ENCODE data around the gene FBXL16.
A peak's percentile ranks its signal among the peaks of the same experiment; 100 is the strongest.
"Not testable (repeated sequence)": the region's sequence is repeated elsewhere in the genome, so short reads cannot be mapped to it uniquely, and the experiment has no call there.

FBXL16 gene

GRCh38 chr16:709566-710499 lies 4.2 kb upstream of the FBXL16 start:
- no peak for DNase-seq (ENCODE audit: low read depth)

- no peak for DNase-seq (ENCODE audit: low read depth)
Observed at GRCh38 chr16:708959-709358, 3.4 kb upstream of the FBXL16 start.

DNA sequence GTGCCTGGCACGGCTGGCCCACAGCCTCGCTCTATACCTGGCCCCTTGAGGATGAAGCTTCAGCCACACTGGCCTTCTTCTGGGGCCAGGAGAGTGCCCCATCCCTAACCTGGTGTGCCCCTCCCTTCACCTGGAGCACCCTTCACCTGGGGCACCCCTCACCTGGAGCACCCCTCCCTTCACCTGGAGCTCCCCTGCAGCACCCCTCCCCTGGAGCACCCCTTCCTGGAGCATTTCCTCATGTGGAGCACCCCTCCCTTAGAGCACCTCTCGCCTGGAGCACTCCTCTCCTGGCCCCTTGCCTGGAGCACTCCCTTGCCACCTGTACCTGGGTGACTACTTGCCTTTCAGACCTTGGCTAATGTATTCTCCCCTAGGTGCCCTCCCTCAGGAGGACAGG lies 2.4 kb upstream of the FBXL16 start:
- no peak for DNase-seq (ENCODE audit: low read depth)

- no peak for DNase-seq (ENCODE audit: low read depth)
Observed at GRCh38 chr16:707062-707538, 1.5 kb upstream of the FBXL16 start.

DNA sequence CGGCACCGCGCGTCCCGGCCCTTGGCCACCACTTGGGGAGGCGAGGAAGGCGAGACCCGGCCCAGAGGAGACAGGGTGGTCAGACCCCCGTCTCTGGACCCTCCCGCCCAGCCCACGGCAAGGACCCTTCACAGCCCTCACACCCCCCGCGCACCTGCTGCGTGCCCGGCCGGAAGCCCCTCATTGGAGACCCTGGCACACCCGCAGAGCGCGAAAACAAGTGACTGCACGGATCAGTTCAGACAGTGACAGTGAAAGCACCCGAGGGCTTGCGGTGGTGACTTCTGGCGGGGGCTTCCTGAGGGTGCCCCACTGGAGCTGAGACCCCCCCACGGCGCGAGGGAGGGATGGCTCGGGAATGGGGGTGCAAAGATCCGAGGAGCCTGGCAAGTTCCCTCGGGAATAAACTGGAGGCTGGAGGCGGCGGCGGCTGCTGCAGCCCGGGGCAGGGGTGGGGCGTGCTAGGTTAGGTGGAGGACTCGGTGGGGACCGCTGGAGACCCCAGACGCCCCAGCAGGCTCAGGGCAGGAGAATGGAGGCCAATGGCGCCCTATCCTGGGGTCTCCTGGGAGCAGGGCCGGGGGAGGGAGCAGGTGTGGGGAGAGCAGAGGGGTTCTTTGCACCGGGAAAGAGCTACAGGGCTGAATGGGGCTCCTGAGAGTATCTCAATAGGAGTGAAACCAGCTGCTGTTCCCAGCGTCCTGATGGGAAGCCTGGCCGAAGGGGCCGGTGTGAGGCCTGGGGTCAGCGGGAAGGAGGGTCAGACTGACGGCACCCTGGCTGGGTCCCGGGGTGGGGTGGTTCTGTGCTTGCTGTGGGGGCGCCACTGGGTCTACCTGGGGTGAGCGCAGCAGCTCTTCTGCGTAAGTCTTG lies 824 bp upstream of the FBXL16 start:
- DNase-seq (ENCODE audit: low read depth): no peak

DNA sequence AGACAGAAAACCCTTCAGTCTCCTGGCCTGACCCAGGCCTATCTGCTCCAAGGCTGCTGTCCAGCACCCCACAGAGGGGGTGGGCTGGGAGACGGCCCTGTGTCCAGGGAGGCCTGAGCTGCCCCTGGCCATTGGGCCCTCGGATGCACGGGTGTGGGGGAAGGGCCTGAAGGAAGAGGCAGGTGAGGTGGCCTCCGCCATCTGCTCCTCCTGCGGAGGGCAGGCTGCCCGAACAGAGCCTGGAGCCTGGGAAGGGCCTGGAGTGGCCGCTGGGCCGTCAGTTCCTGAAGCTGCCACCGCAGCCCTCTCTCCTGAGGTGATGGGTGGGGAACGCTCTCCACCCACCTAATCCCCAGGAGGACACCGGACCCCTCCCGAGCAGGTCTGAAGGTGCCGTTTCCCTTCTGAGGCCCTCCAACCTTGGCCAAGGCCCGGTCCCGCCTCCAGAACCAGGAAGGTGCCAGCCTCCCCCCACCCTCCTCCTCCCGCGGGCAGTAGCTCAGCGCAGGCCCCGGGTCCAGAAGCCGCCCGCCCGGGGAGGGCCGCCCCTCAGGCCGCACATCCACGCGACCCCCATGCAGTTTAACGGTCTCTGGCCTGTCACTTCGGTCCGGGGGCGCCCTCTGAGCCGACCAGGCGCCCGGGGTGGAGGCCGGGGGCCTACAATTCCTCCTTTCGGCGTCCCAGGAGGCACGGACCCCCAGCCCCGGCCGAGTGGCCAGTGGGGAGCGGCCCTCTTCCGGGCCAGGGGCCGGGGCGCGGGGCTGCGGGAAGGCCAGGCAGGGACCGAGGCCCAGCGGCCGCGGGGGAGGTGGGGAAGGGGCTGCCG lies 835 bp downstream of the FBXL16 start:
- DNase-seq (ENCODE audit: low read depth): no peak

- no peak for DNase-seq (ENCODE audit: low read depth)
Observed at GRCh38 chr16:704047-704446, 1.6 kb downstream of the FBXL16 start.

DNA sequence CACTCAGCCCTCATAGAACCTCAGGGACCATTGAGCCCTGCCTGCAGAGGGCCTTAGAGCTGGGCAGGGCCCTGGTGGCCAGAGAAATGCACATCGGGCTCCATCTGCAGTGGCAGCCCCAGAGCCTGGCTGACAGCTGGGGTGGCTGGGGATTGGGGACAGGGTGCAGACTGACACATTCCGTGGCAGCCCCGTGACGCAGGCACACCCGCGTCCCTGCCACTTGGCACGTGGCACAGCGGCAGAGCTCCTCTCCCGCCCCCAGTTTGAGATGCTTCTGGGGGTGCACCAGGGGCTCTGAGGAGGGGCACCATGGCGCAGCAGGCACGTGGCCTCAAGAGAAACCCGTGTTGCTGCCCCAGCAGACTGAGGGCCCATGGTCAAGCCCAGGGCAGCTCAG lies 2.2 kb downstream of the FBXL16 start:
- no peak for DNase-seq (ENCODE audit: low read depth)

DNA sequence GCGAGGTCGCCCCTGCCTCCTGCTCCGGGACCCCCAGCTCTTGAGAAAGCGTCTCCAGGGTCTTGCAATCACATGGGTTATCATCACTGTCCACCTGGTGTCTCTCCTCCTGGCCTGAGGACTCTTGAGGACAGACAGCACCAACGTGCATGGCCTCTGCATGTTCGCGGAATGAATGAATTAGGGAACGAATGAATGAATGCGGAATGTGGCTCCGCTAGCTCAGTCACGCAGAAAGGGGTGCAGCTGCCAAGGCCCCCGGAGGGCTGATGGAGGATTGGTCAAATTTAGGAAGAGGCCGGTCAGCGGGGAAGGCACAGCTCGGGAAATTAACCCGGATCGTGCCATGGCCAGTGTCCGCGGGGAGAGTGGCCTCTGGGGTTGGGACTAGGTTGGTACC lies 3.3 kb downstream of the FBXL16 start:
- DNase-seq (ENCODE audit: low read depth): no peak

- no peak for DNase-seq (ENCODE audit: low read depth)
Observed at GRCh38 chr16:700684-701584, 4.7 kb downstream of the FBXL16 start.

DNA sequence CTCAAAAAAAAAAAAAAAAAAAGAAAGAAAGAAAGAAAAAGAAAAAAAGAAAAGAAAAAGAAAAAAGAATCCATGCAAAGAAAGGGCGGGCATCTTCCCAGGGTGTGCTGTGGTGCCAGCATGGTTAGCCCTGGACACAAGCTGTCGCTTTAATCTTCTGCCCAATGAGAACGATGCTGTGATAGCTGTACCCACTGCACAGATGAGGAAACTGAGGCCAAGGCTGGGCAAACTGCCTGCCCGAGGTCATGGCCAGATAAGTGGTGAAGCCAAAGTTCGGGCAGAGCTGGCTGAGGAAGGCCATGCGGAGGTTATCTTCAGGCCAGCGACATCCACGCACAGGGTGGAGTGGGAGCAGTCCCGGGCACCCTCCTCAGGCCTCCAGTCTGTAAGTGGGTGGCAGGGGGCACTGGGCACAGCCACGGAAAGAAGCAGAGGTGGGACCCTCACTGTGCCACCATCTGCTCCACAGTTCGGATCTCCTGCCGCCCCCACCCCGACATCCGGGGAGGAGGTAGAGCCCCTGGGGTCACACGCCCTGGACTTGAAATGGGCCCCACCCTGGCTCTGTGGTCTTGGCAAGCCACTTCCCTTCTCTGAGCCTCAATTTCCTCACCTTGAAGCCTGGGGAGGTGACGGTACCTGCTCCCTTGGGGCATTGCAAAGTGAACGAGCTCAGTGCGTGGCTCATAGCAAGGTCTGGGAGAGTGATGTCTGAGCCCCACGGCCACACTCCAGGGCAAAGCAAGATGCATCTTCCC lies 6.5 kb downstream of the FBXL16 start:
- DNase-seq (ENCODE audit: low read depth): no peak

- peak; percentile 38 for DNase-seq (ENCODE audit: low read depth)
Observed at GRCh38 chr16:695355-696089, 10.1 kb downstream of the FBXL16 start.

DNA sequence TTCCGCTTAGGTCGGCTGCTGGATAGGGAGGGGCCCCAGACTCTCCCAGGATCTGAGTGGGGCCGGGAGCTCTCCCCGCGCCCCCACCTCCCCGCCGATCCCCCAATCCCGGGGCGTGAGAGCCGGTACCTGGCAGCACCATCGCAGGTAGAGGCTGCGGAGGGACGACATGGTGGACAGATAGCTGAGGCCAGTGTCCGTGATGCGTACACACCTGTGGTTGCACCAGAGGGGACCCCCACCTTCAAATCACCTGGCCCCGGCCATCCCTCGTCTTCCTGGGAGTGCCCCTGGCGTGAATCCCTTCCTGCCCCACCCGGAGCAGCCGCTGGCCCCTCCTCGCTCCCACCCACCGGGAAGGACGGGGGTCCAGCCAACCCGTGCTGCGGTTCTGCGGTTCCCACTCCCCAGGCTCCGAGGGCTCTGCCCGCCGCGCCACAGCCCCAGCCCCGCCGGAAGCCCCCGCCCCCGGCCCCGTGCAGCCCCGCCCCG lies 10.7 kb downstream of the FBXL16 start:
- DNase-seq (ENCODE audit: low read depth): no peak

DNA sequence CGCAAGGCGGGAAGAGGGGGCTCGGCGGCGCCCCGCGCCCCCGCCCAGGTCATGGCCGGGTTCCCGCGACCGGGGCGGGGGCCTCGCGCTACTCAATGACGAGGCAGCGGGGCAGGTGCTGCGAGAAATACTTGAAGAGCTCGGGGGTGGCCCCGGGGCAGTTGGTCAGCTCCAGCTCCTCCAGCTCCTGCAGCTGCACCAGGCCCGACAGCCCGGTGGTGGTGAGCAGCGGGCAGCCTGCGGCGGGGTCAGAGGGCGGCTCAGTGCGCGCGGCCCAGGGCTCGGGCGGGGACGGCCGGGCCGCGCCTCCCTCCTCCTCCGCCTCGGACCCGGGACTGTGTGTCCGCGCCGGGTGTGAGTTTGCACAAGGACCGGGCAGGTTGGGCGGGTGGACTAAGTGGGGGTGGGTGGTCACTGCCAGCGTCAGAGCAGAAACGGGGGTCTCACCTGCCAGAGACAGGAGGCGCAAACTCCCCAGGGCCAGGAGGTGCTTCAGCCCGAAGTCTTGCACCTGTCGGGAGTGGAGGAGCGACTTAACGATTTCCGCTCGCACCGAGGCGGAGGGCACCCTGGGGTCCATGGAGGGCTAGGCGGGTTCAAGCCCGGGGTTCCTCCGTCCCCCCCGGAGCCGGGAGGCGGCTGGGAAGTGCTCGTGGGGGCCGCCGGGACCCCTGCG lies 11.3 kb downstream of the FBXL16 start:
- no peak for DNase-seq (ENCODE audit: low read depth)

GRCh38 chr16:693766-694165 lies 11.8 kb downstream of the FBXL16 start:
- DNase-seq (ENCODE audit: low read depth): no peak

GRCh38 chr16:693364-693763 lies 12.2 kb downstream of the FBXL16 start:
- DNase-seq (ENCODE audit: low read depth): no peak

DNA sequence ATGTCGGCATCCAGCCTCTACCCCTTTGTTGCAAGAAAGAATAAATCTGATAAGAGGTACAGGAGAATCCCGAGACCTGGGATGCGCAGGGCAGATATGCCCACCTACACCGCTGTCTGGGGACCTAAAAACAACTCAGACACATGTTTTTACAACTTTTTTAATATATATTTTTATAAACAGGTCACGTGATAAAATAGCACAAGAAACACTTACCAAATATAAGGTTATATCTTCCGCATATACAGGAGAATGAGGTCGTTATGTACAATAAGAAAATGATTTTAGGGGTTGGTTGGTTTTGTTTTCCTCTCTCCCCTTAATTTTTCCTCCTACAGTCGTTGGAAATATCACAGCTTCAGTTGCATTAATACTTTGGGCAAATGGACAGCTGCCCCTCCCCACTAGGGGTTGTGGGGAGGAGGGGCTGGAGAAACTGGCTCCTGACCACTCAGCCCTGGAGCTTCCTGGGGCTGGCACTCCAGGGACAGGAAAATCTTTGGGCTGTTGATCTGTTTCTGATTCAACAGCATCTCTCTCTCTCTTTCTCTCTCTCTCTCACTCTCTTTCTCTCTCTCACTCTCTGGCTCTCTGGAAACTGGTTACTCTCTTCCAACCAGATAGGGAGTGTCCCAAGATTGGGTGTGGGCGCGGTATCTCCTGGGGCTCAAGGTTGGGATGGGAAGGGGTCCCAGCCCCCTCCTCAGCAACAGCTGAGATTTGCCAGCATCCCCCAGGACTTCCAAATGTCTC lies 13.1 kb downstream of the FBXL16 start:
- DNase-seq (ENCODE audit: low read depth): no peak

DNA sequence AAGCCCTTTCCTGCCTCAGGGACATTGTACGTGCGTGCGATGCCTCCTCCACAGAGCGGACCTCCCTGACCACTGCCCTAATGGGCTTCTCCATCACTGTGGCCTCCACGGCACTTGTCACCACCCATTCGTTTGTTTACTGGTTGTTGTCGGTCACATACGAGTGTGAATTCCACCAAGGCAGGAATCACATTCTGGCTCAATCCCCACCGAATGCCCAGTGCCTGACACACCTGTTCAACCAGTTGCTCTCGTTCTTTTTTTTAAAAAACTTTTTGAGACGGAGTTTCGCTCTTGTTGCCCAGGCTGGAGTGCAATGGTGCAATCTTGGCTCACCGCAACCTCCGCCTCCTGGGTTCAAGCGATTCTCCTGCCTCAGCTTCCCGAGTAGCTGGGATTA lies 14.4 kb downstream of the FBXL16 start:
- DNase-seq (ENCODE audit: low read depth): not testable (repeated sequence)

Measured in stimulated activated CD8-positive, alpha-beta memory T cell treated with anti-CD3 and anti-CD28 coated beads, Interleukin-7, amount 100 ng/mL, for 24 hours (primary cell).